Activated CD4-positive, CD25-positive, alpha-beta regulatory T cell treated with anti-CD3 and anti-CD28 coated beads, Interleukin-2, amount 50 U/mL, for 24 hours (primary cell): ENCODE measurements around the gene ABI1.

Source experiments
- ATAC-seq, 2 donors: fragments of 150-1000 bp; cut with Tn5 transposase; one replicate each; pipeline ENCODE4 v1.10.0; 2021; ENCODE audit warnings: mild to moderate bottlenecking in 1 of 2, moderate library complexity in 1 of 2

The ABI1 gene

DNA sequence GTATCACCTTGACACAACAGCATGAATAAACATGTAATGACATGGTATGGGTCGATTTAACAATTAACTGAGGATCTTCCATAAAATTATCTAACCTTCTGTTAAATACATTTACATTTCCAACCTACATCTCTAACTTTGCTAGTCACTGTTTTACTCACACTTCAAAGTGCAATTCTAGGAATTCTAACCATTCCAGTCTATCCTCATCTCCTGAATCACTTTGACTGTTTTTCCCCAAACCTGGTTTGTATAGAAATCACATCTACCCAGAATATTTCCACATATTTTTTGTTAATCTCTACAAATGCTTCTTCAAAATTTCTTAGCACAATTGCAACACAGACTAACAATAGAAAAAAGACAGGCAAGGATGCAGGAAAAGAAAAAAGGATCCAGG lies 6.2 kb downstream of the ABI1 start:
- no peak for ATAC-seq

DNA sequence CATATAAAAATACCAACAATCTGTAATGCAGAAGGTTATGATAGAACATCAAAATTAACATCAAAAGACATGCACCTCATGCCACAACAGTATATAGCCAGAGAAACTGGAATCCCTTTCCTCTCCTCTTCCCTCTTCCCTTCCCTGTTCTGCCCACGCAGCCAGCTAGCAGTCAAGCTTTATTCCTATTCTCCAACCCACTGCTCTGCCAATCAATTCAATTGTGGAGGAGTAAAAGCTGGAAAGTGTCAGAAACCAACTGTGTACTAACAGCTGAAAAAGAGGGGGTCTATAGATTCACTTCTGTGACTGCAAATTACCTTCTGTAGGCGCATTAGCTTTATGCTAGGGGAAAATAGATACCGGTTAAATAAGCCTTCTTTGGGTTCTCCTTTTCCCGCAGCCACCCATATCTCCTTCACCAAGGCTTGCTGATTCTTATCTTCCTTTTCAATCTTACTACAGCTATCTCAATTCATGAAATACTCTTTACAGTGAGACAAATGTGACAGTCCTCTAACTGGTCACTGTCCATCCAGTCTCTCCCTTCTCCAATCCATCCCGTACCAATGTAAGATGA lies 16.3 kb downstream of the ABI1 start:
- no peak for ATAC-seq

DNA sequence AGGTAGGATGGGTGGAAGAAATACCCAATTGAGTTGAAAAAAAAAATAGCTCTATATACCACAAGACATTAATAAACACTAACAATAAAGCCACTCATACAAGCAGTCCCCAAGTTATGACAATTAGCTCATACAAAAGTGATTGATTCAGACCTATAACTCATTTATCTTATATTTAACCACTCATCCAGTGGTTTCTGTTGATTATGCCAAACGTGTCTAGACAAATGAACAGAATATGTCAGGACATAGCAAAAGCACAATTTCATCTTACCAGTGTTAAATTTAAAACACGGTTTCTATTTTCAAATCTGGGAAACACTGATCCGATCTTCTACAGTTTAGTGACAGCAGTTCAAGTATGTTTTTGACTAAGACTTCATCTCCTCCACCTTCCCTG lies 17.0 kb downstream of the ABI1 start:
- peak; percentile 33 to 72 for ATAC-seq

DNA sequence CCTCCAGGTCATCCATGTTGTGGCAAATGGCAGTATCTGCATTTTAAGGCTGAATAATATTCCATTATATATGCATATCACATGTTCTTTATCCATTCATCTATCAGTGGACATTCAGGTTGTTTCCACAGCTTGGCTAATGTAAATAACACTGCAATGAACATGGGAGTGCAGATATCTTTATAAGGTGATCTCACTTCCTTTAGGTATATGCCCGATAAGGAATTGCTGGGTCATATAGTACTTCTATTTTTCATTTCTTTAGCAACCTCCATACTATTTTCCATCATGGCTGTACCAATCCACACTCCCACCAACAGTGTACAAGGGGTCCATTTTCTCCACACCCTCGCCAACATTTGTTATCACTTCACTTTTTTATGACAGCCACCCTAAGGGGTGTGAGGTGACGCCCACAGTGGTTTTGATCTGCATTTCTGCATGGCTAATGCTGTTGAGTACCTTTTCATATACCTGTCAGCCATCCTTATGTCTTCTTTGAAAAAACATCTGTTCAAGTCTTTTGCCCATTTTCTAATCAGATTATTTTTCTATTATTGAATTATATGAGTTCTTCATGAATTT lies 18.9 kb downstream of the ABI1 start:
- no peak for ATAC-seq

DNA sequence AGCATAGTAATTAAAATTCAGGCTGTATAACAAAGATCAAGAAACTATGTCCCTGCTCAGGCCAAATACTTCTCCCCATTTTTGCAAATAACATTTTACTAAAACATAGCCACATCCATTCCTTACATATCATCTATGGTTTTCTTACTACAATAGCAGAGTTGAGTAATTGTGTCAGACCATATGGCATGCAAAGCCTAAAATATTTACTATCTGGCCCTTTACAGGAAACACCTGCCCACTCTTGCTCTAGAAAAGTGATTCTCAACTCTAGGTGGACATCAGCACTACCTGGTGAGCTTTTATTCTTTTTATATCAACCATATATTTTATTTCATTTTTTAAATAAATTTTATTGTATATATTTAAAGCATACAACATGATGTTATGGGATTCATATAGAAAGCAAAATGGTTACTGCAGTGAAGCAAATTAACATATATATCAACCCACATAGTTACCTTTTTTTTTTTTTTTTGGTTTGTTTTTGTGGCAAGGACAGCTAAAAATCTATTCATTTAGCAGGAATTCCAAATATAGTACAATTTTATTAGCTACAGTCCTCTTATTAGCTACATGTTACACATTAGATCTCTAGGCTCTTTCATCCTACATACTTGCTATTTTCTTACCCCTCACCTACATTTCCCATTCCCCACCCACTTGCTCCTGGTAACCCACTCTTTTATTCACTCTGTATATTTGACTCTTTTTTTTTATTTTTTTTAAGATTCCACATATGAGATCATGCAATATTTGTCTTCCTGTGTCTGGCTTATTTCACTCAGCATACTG lies 19.6 kb downstream of the ABI1 start:
- no peak for ATAC-seq

DNA sequence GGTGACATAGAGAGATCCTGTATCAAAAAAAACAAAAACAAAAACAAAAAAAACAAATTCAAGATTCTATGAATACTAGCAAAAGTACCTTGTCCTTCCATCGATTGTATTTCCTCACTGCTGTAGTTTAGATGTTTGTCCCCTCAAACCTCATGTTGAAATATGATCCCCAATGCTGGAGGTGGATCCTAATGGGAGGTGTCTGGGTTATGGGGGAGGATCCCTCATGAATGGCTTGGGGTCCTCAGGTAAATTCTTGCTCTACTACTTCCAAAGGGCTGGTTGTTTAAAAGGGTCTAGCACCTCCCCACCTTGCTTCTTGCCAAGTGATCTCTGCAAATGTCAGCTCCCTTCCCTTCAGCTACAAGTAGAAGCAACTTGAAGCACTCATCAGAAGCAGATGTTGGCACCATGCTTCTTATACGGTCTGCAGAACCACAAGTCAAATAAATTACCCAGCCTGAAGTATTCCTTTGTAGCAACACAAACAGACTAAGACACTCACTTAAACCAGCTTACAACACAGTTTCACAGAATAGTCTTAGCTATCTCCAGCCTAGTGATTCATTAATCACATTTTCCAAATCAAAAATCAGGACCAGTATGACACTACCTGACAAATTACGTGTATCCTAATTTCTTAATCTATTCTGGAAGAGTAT lies 20.7 kb downstream of the ABI1 start:
- ATAC-seq = peak; percentile 27 to 58

DNA sequence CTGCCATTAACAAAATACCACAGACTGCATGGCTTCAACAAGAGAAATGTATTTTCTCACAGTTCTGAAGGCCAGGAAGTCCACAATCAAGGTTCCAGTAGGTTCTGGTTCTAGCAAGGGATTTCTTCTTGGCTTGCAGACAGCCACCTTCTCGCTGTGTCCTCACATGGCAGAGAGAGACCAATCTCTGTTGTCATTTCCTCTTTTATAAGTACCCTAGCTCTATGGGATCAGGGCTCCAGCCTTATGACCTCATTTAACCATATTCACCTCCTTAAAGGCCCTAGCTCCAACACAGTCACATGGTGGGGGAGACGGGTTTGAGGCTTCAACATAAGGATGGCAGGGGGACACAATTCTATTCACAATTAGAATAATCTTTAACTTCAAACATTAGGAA lies 23.6 kb downstream of the ABI1 start:
- ATAC-seq = no peak

DNA sequence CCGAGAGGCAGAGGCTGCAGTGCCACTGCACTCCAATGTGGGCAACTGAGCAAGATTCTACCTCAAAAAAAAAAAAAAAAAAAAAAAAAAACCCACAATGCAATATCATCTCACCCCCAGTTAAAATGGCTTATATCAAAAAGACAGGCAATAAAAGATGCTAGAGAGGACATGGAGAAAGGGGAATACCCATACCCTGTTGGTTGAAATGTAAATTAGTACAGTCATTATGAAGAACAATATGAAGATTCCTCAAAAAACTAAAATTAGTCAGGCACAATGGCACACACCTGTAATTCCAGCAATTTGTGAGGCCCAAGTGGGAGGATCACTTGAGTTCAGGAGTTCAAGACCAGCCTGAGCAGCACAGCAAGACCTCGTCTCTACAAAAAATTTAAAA lies 25.7 kb downstream of the ABI1 start:
- ATAC-seq = no peak

DNA sequence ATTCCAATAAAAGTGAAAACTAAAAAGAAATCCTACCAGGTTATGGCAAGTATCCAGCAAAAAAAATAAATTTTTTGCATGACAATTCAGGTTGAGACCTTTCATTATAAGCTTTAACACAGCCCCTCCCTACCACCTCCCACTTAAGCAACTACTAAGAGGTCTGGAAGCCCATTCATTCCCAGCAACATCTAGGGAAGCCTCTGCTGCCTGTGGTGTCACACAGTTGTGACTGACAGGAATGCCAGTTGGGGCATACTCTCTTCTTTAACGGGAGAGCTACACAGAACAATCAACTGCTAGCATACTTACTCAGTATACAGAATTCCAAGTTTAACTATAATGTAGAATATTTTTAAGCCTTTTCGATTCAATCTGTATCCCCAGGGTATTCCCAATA lies 27.8 kb downstream of the ABI1 start:
- no peak for ATAC-seq

DNA sequence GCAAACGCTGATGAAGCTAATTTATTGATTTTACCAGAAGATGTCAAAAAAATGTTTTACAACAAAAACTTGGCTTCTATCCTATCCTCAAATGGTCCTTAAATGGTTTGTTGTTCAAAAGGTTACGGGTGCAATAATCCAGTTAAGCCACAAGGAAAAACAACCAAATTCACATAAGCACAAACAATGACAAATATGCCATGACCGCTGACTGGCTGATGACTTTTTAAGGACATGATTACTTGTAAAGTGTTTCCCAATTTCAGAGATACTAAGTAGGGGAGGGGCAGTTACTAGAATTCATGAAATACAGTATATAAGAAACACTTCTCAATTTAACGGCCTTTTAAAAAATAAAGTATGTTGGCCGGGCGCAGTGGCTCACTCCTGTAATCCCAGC lies 28.8 kb downstream of the ABI1 start:
- ATAC-seq = no peak

DNA sequence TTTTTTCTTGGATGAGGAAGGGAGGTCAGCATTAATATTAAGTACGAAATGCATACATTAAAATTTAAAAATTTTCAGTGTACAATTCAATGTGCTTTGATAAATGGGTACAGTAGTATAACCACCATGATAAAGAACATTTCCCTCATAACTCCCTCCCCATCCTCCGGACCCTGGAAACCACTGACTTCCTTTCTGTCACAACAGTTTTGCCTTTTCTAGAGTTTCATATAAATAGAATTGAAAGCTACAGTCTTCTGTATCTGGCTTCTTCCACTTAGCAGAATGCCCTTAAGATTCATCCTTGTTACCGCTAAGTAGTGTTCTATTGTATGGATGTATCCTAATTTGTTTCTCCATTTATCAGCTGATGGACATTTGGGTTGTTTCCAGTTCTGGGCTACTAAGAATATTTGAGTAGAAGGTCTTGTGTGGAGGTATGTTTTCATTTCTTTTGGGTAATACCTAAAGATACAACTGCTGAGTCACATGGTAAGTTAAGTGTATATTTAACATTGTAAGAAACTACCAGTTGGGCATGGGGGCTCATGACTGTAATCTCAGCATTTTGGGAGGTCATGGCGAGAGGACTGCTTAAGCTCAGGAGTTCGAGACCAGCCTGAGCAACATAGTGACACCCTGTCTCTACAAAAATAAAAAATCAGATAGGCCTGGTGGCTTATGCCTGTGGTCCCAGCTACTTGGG lies 30.8 kb downstream of the ABI1 start:
- no peak for ATAC-seq

DNA sequence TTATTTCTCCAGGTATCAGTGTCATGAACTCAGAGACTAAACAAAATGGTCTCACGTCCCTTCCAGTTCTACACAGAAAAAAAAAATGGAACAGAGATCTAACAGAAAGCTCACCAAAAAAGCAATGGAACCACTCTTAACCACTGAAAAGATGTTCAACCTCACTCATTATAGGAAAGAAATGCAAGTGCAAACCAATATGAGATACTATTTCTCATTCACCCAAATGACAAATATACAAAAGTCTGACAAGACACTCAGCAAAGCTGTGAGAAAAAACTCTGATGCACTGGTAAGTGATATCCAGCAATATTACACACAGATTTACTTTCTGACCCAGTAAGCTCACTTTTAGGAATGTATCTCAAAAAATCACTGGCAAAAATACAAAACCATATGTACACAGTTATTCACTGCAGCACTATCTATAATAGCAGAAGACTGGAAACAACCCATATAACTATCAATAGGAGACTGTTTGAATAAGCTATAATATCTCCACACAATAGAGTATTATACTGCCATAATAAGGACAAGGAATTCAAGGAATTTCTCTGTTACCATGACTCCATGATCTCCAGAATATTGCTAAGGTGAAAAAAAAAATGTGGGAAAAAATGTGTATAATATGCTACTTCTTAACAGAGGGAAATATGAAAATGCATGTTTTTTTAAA lies 36.6 kb downstream of the ABI1 start:
- ATAC-seq = peak in 1 of 2 donors; percentile 30

DNA sequence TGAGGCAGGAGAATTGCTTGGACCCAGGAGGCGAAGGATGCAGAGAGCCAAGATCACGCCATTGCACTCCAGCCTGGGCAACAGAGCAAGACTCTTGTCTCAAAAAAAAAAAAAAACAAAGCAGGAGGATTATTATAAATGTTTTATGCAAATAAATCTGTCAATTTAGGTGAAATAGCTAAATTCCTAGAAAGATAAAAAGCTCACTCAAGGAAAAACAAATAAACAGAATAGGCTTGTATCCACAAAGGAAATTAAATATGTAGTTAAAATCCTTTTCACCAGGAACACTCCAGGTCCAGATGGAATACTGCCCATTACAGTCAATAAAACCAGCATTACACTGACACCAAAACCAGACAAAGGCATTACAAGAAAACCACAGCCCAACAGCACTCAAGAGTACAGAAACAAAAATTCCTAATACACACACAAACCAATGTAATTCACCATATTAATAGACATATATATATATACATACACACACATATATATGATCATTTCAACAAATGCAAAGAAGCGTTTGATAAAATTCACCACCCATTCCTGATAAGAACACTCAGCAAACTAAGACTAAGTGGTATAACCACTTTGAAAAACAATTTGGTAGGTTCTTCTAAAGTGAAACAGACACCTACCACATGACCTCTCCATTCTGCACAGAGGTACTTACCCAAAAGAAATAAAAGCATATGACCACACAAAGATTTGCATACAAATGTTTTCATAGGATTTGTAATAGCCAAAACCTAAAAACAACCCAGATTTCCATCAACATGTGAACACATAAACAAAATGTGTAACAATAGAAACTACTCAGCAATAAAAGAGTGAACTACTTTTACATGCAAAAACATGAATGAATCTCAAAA lies 38.8 kb downstream of the ABI1 start:
- peak; percentile 48 to 90 for ATAC-seq

DNA sequence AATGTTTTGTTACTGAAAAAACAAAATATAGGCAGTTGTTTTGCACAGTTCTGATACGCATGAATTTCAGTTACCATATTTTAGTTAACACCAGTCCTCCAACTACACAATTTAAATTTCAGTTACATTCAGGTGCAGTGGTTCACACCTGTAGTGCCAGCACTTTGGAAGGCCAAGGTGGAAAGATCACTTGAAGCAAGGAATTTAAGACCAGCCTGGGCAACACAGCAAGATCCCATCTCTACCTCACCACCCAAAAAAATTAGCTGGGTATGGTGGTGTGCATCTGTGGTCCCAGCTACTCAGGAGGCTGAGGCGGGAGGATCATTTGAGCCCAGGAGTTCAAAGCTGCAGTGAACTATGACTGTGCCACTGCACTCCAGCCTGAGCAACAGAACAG lies 45.3 kb downstream of the ABI1 start:
- no peak for ATAC-seq

DNA sequence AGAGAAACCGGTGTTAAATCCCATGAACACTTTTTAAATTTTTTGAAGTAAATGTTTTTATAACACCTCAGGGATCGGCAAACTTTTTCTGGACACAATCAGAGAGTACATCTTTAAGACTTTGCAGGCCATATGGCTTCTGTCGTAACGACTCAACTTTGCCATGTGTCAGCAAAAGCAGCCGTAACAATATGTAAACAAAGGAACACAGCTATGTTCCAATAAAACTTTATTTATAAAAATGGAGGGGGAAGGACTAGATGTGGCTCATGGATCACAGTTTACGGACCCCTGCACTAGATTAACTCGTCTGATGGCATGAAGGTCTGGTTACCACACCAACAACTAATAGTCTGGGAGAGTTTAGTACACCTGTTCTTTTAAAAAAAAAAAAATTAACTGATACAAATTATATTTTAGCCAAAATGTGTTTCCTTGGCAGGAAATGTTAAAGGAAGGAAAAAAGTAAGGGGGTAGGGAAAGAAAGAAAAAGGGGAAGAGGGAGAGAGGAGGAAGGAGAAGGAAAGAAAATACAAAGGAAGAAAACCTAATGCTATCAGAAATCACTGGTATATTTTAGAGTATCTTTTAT lies 50.2 kb downstream of the ABI1 start:
- ATAC-seq = no peak

DNA sequence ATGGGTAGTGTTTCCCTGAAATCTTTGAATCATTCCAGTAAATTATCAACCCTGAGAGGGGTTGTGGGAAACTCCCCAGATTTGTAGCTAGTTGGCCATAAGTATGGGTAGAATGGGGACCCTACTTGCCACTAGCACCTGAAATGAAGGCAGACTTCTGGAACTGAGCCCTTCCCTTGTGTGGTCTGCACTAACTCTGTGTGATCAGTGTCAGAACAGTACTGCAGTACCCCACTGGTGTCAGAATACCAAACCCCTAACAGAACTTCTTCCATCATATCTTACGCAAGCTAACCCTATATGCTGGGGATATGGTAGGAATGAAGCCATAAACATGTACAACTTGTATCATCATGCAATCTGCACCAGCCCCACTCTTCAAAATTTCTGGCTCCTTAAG lies 50.8 kb downstream of the ABI1 start:
- ATAC-seq = peak in 1 of 2 donors; percentile 38

DNA sequence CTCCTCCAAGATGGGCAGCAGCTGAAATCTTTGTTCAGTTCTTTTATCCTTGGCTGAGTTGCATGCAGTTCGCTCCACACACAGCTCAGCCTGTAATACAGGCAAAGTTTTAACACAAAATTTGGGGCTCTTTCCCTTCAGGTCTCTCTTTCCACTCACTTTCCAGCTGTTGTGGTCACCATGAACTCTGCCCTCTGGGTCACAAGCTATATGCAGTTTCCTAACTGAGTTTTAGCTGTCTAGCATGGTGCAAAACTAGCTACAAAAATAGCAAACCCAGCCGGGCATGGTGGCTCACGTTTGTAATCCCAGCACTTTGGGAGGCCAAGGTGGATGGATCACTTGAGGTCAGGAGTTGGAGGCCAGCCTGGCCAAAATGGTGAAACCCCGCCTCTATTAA lies 53.2 kb downstream of the ABI1 start:
- ATAC-seq = no peak

DNA sequence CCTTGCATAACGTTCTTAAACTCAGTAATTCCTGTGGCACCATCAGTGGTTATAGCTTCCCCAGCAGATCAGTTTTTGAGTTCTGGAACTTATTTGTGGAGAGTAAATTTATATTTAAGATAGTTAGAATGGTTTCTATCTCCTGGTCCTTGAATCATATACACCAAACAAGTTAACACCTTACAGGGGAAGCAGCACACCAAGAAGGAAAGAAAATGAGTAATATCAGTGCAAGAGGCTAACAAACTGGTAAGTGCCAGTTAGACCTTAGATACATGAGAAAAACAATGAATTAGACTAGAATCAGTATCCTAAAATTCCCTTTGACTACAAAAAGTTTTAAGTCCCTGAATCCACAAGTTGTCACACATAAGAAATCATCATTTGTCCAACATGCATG lies 54.2 kb downstream of the ABI1 start:
- ATAC-seq = peak in 1 of 2 donors; percentile 32

DNA sequence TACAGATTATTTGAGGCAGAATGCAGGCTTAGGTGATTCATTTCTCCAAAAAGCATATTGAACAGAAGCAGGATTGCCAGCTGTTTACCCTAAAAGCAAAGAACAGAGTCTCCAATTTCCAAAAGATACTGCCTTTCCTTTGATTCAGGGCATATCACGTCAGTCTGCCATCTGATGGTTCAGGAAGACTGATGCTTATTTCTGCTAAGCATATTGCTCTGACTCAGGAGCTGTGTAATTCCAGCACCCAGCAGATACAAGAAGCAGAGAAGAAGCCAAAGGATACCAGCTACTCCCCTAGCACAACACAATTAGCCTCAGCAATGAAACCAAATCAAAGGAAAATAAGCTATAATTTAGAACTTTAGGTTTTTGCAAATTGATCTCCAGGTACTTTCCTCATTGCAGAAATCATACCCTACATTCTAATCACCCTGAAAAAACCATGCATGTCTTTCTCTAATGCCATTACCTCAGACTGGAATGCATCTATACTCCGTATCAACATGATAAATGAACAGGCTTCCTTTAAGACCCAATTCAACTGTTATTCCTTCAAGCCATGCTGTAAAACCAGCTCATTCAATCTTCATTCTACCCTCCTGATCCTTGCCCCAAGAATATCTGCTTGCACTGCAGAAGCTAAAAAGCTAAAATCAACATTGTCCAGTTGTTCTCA lies 55.1 kb downstream of the ABI1 start:
- ATAC-seq = no peak
